Gastroesophageal sphincter (tissue), 3 donors: ENCODE data around the gene NXPH1.

Experiments used
- CTCF ChIP-seq, 4 experiments: fragments of 200-600 bp in 2 of 4; fragments of 450-650 bp in 2 of 4; sonication (generic) in 1 of 4; IDR thresholded peaks; one replicate each; pipeline ENCODE4 v1.5.1; 2017 to 2019; ENCODE audit warnings: antibody characterized with exemption in 4 of 4, mild to moderate bottlenecking in 2 of 4, moderate library complexity in 2 of 4
- EP300 ChIP-seq: sonication (generic); formaldehyde crosslinking; IDR thresholded peaks from one replicate; pipeline ENCODE4 v1.6.1; 2017; ENCODE audit warnings: antibody characterized with exemption, mild to moderate bottlenecking
- POLR2A ChIP-seq, 2 donors: fragments of 450-650 bp; IDR thresholded peaks; one replicate each; pipeline ENCODE4 v1.6.1; 2017; ENCODE audit warnings: antibody characterized with exemption in 2 of 2, mild to moderate bottlenecking in 2 of 2, moderate library complexity in 1 of 2
- POLR2AphosphoS5 ChIP-seq: sonication (generic); formaldehyde crosslinking; IDR thresholded peaks from one replicate; pipeline ENCODE4 v1.6.1; 2017; ENCODE audit warnings: antibody characterized with exemption

- TF ChIP-seq POLR2AphosphoS5 (no peak), POLR2A (IDR thresholded peaks at IDR 0.05) (no peak), EP300 (no peak), CTCF (IDR thresholded peaks at IDR 0.05) (no peak)
Measured at GRCh38 chr7:8800986-8801385, 367.6 kb downstream of the NXPH1 start.
